BLaER1 (cell line): ENCODE measurements around the gene AUTS2.

Source experiments
- H3K27ac ChIP-seq: shearing (Covaris generic); formaldehyde crosslinking; 2 replicates; pipeline ENCODE4 v1.8.1; 2022
- H3K27me3 ChIP-seq: shearing (Covaris generic); formaldehyde crosslinking; 2 replicates; pipeline ENCODE4 v1.8.1; 2022
- H3K36me3 ChIP-seq: shearing (Covaris generic); formaldehyde crosslinking; 2 replicates; pipeline ENCODE4 v1.8.1; 2022
- H3K4me1 ChIP-seq: shearing (Covaris generic); formaldehyde crosslinking; 2 replicates; pipeline ENCODE4 v1.8.1; 2022
- H3K4me2 ChIP-seq: shearing (Covaris generic); formaldehyde crosslinking; 2 replicates; pipeline ENCODE4 v1.8.1; 2022
- H3K4me3 ChIP-seq: shearing (Covaris generic); formaldehyde crosslinking; 2 replicates; pipeline ENCODE4 v1.8.1; 2022
- H3K9ac ChIP-seq: shearing (Covaris generic); formaldehyde crosslinking; 2 replicates; pipeline ENCODE4 v1.8.1; 2022
- H3K9me3 ChIP-seq: shearing (Covaris generic); formaldehyde crosslinking; 2 replicates; pipeline ENCODE4 v1.8.1; 2022
- H4K20me1 ChIP-seq: shearing (Covaris generic); formaldehyde crosslinking; 2 replicates; pipeline ENCODE4 v1.8.1; 2022
- Cebpa-rat ChIP-seq: shearing (Covaris generic); IDR thresholded peaks from 2 replicates; pipeline ENCODE4 v1.8.1; 2022

The AUTS2 gene

GRCh38 chr7:69822386-69822785 lies 224.1 kb downstream of the AUTS2 start:
- no peak overlapping the region for H3K9ac ChIP-seq
- H3K27ac ChIP-seq = no peak overlapping the region
- H3K27me3 ChIP-seq = no peaks in the 10 kb centered on the region
- H3K9me3 ChIP-seq = peaks cover 6% of the 10 kb centered on the region; the same call in 1 of the 2 replicates
- TF ChIP-seq Cebpa-rat = no peak
- peak overlapping the region; percentile 86; the same call in 1 of the 2 replicates for H3K4me2 ChIP-seq
- peaks cover 98% of the 10 kb centered on the region for H4K20me1 ChIP-seq
- H3K36me3 ChIP-seq = peaks cover 17% of the 10 kb centered on the region; the same call in 1 of the 2 replicates
- H3K4me3 ChIP-seq = no peak overlapping the region
- H3K4me1 ChIP-seq = peaks cover 62% of the 10 kb centered on the region

DNA sequence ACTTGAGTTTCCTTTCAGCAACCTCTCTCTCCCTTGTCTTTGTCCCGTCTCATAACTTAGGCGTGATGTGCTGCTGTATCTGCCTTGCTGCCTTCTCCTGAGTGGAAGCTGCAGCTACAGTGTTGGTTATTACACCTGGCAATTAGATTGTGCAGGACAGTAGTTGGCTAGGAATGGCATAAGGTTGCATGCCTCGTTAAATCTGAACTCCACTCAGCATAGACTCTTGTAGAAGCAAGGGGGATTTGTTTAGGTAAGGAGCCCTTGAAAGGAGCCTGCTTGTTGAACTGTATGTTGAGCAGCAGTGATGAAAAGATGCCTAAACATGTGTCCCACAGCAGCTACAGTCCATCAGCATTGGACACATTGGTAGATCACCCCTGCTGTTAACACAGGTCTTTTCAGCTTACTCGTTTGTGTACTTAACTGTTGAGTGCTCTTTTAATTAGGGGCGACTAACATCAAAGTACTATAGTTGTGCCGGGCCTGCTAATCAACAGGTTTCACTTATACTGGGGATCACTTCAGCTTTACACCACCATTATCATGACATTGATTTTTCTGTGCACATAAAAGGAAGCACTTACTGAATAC lies 225.0 kb downstream of the AUTS2 start:
- no peak overlapping the region for H3K4me3 ChIP-seq
- H3K4me1 ChIP-seq = peaks cover 70% of the 10 kb centered on the region
- no peak overlapping the region for H3K9ac ChIP-seq
- TF ChIP-seq Cebpa-rat = no peak
- no peak overlapping the region for H3K27ac ChIP-seq
- H3K4me2 ChIP-seq = peak overlapping the region; percentile 86
- H3K36me3 ChIP-seq = peaks cover 17% of the 10 kb centered on the region; the same call in 1 of the 2 replicates
- H3K27me3 ChIP-seq = no peaks in the 10 kb centered on the region
- peaks cover 6% of the 10 kb centered on the region; the same call in 1 of the 2 replicates for H3K9me3 ChIP-seq
- peaks cover 97% of the 10 kb centered on the region for H4K20me1 ChIP-seq

- H3K4me3 ChIP-seq = no peak overlapping the region; the same call in 1 of the 2 replicates
- 0 out of 2 replicates have a peak overlapping the region, but pooled peaks have one; percentile 70 for H3K9ac ChIP-seq
- peaks cover 18% of the 10 kb centered on the region for H3K9me3 ChIP-seq
- H3K36me3 ChIP-seq = peaks cover 14% of the 10 kb centered on the region; the same call in 1 of the 2 replicates
- peaks cover 83% of the 10 kb centered on the region for H4K20me1 ChIP-seq
- H3K4me1 ChIP-seq = peaks cover 65% of the 10 kb centered on the region
- H3K27me3 ChIP-seq = no peaks in the 10 kb centered on the region
- no peak for TF ChIP-seq Cebpa-rat
- H3K4me2 ChIP-seq = peak overlapping the region; percentile 86
- peak overlapping the region; percentile 70 for H3K27ac ChIP-seq
These were observed 227.1 kb downstream of the AUTS2 start for GRCh38 chr7:69825113-69825972.

GRCh38 chr7:69826283-69826682 lies 228.0 kb downstream of the AUTS2 start:
- Histone ChIP-seq H3K36me3 (peaks cover 11% of the 10 kb centered on the region; the same call in 1 of the 2 replicates), H4K20me1 (peaks cover 83% of the 10 kb centered on the region), H3K9ac (no peak overlapping the region), H3K4me3 (no peak overlapping the region), H3K4me1 (peaks cover 65% of the 10 kb centered on the region), H3K9me3 (peaks cover 13% of the 10 kb centered on the region), H3K27me3 (no peaks in the 10 kb centered on the region), H3K4me2 (peak overlapping the region; percentile 4; the same call in 1 of the 2 replicates), H3K27ac (no peak overlapping the region)
- TF ChIP-seq Cebpa-rat = no peak

DNA sequence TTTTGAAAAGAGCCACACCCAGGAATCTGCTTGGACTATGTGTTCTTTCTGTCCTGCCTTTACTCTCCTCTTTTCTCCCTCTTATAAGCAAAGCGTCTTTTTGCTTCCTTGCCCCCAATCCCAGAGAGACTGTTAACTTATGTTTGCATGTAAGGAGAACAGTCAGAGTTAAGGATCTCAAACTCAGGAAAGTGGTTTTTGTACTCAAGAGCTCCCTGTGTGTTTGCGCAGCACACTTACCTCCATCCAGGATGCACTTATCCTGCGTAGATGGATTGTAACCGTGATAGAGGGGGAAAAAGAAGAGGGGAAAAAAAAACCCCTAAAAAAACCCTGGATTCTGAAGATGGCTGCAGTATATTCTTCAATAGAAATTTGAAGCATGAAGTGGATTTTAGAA lies 228.9 kb downstream of the AUTS2 start:
- Histone ChIP-seq H3K9me3 (peaks cover 13% of the 10 kb centered on the region), H3K9ac (no peak overlapping the region), H3K27ac (no peak overlapping the region), H3K4me3 (no peak overlapping the region), H3K36me3 (peaks cover 4% of the 10 kb centered on the region; the same call in 1 of the 2 replicates), H4K20me1 (peaks cover 83% of the 10 kb centered on the region), H3K27me3 (no peaks in the 10 kb centered on the region), H3K4me1 (peaks cover 60% of the 10 kb centered on the region), H3K4me2 (peak overlapping the region; percentile 46)
- TF ChIP-seq Cebpa-rat = no peak

- Histone ChIP-seq H3K9ac (no peak overlapping the region), H3K4me2 (peak overlapping the region; percentile 46), H3K9me3 (peaks cover 13% of the 10 kb centered on the region), H3K36me3 (peaks cover 4% of the 10 kb centered on the region; the same call in 1 of the 2 replicates), H3K4me3 (no peak overlapping the region), H3K27ac (no peak overlapping the region), H3K27me3 (no peaks in the 10 kb centered on the region), H4K20me1 (peaks cover 83% of the 10 kb centered on the region), H3K4me1 (peaks cover 56% of the 10 kb centered on the region)
- TF ChIP-seq Cebpa-rat = no peak
These were observed 229.3 kb downstream of the AUTS2 start for GRCh38 chr7:69827558-69827957.

- Histone ChIP-seq H3K27ac (no peak overlapping the region), H3K4me1 (peaks cover 11% of the 10 kb centered on the region), H3K4me2 (no peak overlapping the region), H3K36me3 (peaks cover 18% of the 10 kb centered on the region; the same call in 1 of the 2 replicates), H3K9ac (no peak overlapping the region), H3K4me3 (no peak overlapping the region), H3K9me3 (peaks cover 13% of the 10 kb centered on the region), H4K20me1 (peaks cover 85% of the 10 kb centered on the region), H3K27me3 (no peaks in the 10 kb centered on the region)
- no peak for TF ChIP-seq Cebpa-rat
These were observed 234.1 kb downstream of the AUTS2 start for GRCh38 chr7:69832356-69832755.

DNA sequence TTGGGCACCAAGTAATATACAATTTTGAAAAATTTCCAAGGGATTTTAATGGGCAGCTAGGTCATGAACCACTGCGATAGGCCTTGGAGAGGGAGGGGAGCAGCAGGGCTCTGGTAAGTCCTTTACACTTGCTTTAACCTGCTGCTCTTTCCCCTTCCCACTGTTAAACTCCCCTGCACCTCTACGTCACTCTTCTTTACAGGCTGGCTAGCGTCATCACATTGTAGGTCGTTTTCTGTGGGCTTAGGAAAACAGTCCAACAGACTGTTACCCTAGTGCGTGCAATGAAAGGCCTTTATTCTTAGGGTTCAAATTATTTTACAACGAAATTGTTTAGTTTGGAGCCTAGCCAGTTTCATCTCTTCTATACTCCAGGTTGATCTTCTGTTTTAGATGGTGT lies 235.7 kb downstream of the AUTS2 start:
- Histone ChIP-seq H4K20me1 (peaks cover 91% of the 10 kb centered on the region), H3K9me3 (peaks cover 6% of the 10 kb centered on the region), H3K27ac (no peak overlapping the region), H3K27me3 (no peaks in the 10 kb centered on the region), H3K36me3 (peaks cover 18% of the 10 kb centered on the region; the same call in 1 of the 2 replicates), H3K9ac (no peak overlapping the region), H3K4me3 (no peak overlapping the region), H3K4me2 (no peak overlapping the region), H3K4me1 (peaks cover 11% of the 10 kb centered on the region)
- no peak for TF ChIP-seq Cebpa-rat

DNA sequence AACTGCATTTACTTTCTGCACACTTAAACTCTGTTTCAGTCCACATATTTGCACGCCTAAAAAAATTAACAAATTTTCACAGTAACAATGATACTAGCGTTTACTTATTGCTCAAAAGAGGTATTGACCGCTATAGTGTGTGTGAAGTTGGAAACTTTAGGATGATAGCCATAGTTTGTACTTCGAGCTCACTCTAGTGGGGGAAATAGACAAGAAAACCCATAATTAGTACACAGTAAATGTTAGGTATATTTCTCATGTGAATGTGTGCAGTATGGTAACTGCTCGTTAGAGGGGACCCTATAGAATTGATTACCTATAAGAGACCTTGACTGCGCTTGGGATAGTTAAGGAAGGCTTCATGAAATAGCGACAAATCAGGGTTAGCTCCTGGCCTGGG lies 238.4 kb downstream of the AUTS2 start:
- Histone ChIP-seq H3K4me2 (no peak overlapping the region), H3K27me3 (no peaks in the 10 kb centered on the region), H3K9ac (no peak overlapping the region), H3K9me3 (no peaks in the 10 kb centered on the region), H3K27ac (no peak overlapping the region), H3K4me3 (no peak overlapping the region), H4K20me1 (peaks cover 99% of the 10 kb centered on the region), H3K4me1 (peaks cover 35% of the 10 kb centered on the region), H3K36me3 (peaks cover 15% of the 10 kb centered on the region; the same call in 1 of the 2 replicates)
- no peak for TF ChIP-seq Cebpa-rat
